Endothelial cell of umbilical vein (primary cell): ENCODE data around the gene SPINT4. TPM values are rescaled to one million over a fixed set of nuclear protein-coding genes. Genes with fewer than 3 reads are reported as not detected.

Source experiments
- BruUV-seq: library from RNA; stranded (reverse); fragments of 400-500 nt; replicated peaks from 2 replicates; lab custom pipeline; 2021; lab: Mats Ljungman, UMichigan
- CTCF ChIA-PET: fragments of 300-600, 350-600 bp; sonication (Branson Sonifier 250); formaldehyde crosslinking; loops from one replicate; lab custom pipeline; 2021; ENCODE audit warnings: antibody characterized with exemption, inconsistent platforms; lab: Charles Lee
- POLR2A ChIA-PET: fragments of 300-600, 350-600 bp; sonication (Branson Sonifier 250); formaldehyde crosslinking; loops from one replicate; lab custom pipeline; 2021; ENCODE audit warnings: antibody characterized with exemption, inconsistent platforms; lab: Charles Lee
- DNase-seq: peaks from one replicate; pipeline ENCODE4 v3.0.0-alpha.2; 2011; ENCODE audit warnings: low read depth, low spot score
- FAIRE-seq: peaks from 2 replicates; lab custom pipeline; 2011; peaks lifted over from hg19 to GRCh38; lab: Jason Lieb, UNC
- H2AFZ ChIP-seq: 2 replicates; pipeline ENCODE4 v1.6.0; 2012; ENCODE audit warnings: low read depth, low read length, control low read depth, inconsistent platforms
- H3K27ac ChIP-seq: 2 replicates; pipeline ENCODE4 v1.5.1; 2011; ENCODE audit warnings: low read depth, mild to moderate bottlenecking, control low read depth, low read length, moderate library complexity; ENCODE audit not compliant: insufficient read depth
- H3K27me3 ChIP-seq, 2 experiments: 2 replicates each; pipeline versions ENCODE4 v1.6.0 to v1.6.1; 2011; ENCODE audit warnings: low read length in 2 of 2, mixed read lengths in 1 of 2; ENCODE audit not compliant: control insufficient read depth in 2 of 2, insufficient read depth in 2 of 2
- H3K36me3 ChIP-seq, 2 experiments: 2 replicates in 1 of 2; 3 replicates in 1 of 2; pipeline ENCODE4 v1.5.1; 2011; ENCODE audit warnings: low read length in 2 of 2, mild to moderate bottlenecking in 1 of 2, moderate library complexity in 1 of 2; ENCODE audit not compliant: control insufficient read depth in 2 of 2, insufficient read depth in 2 of 2; ENCODE audit errors: extremely low read depth in 1 of 2
- H3K4me1 ChIP-seq: 3 replicates; pipeline ENCODE4 v1.5.1; 2011; ENCODE audit warnings: mild to moderate bottlenecking, low read length; ENCODE audit not compliant: control insufficient read depth, insufficient read depth; ENCODE audit errors: extremely low read depth
- H3K4me2 ChIP-seq: 2 replicates; pipeline ENCODE4 v1.6.1; 2011; ENCODE audit warnings: low read length, control low read depth, mixed read lengths; ENCODE audit not compliant: insufficient read depth
- H3K4me3 ChIP-seq, 3 experiments: fragments of 200-600 bp in 1 of 3; sonication (generic), shearing (Covaris generic) in 1 of 3; replicated peaks in 1 of 3; 2 replicates each; pipeline ENCODE4 v1.5.1; 2011 to 2016; ENCODE audit warnings: control low read depth in 3 of 3, low read length in 3 of 3, mild to moderate bottlenecking in 2 of 3, inconsistent platforms in 1 of 3, low read depth in 1 of 3, moderate library complexity in 1 of 3; ENCODE audit not compliant: insufficient read depth in 1 of 3
- H3K79me2 ChIP-seq: 2 replicates; pipeline ENCODE4 v1.6.0; 2012; ENCODE audit warnings: low read length, inconsistent platforms; ENCODE audit not compliant: control insufficient read depth, insufficient read depth
- H3K9ac ChIP-seq: replicated peaks from 2 replicates; pipeline ENCODE3; 2011; ENCODE audit warnings: low read length, control low read depth; ENCODE audit not compliant: insufficient read depth; ENCODE audit errors: extremely low read depth
- H3K9me1 ChIP-seq: replicated peaks from 3 replicates; pipeline ENCODE4 v1.6.0; 2011; ENCODE audit warnings: mild to moderate bottlenecking, low read length; ENCODE audit not compliant: control insufficient read depth, insufficient read depth; ENCODE audit errors: extremely low read depth
- H3K9me3 ChIP-seq: replicated peaks from 2 replicates; pipeline ENCODE4 v1.5.1; 2012; ENCODE audit warnings: low read length, inconsistent platforms; ENCODE audit not compliant: control insufficient read depth, insufficient read depth
- H4K20me1 ChIP-seq: replicated peaks from 2 replicates; pipeline ENCODE3; 2011; ENCODE audit warnings: mild to moderate bottlenecking, low read length; ENCODE audit not compliant: control insufficient read depth, insufficient read depth; ENCODE audit errors: extremely low read depth
- CTCF ChIP-seq, 2 donors: IDR thresholded peaks; 1 replicate in 1 of 2; 2 replicates in 1 of 2; pipeline ENCODE4 v1.5.1; 2011; ENCODE audit warnings: low read length in 2 of 2, mild to moderate bottlenecking in 2 of 2, moderate library complexity in 2 of 2, control low read depth in 1 of 2, inconsistent platforms in 1 of 2, low read depth in 1 of 2; ENCODE audit not compliant: insufficient read depth in 1 of 2; ENCODE audit errors: extremely low read depth in 1 of 2
- EZH2 ChIP-seq: IDR thresholded peaks from 2 replicates; pipeline ENCODE4 v1.6.1; 2012; ENCODE audit warnings: borderline replicate concordance, low read depth, mild to moderate bottlenecking, moderate library complexity, low read length, inconsistent platforms; ENCODE audit not compliant: severe bottlenecking
- FOS ChIP-seq: IDR thresholded peaks from 2 replicates; pipeline ENCODE4 v1.6.1; 2011; ENCODE audit warnings: mild to moderate bottlenecking, low read length, moderate library complexity, borderline replicate concordance; ENCODE audit not compliant: insufficient read depth
- GATA2 ChIP-seq: IDR thresholded peaks from 2 replicates; pipeline ENCODE4 v1.7.0; 2011; ENCODE audit warnings: low read depth, mild to moderate bottlenecking, moderate library complexity, mixed read lengths, low read length; ENCODE audit not compliant: insufficient read length, insufficient read depth
- JUN ChIP-seq: IDR thresholded peaks from 2 replicates; pipeline ENCODE4 v1.6.1; 2011; ENCODE audit warnings: borderline replicate concordance, low read depth; ENCODE audit not compliant: insufficient read length, insufficient read depth
- MAX ChIP-seq: IDR thresholded peaks from 2 replicates; pipeline ENCODE4 v1.6.1; 2011; ENCODE audit not compliant: insufficient read depth, insufficient read length
- MYC ChIP-seq: IDR thresholded peaks from one replicate; pipeline ENCODE4 v1.6.1; 2011; ENCODE audit warnings: mild to moderate bottlenecking, low read depth, low read length
- POLR2A ChIP-seq: IDR thresholded peaks from 2 replicates; pipeline ENCODE4 v1.6.1; 2012; ENCODE audit warnings: low read depth, mild to moderate bottlenecking, control low read depth, low read length
- POLR2AphosphoS5 ChIP-seq: IDR thresholded peaks from 2 replicates; pipeline ENCODE4 v1.6.1; 2012; ENCODE audit warnings: low read depth, mild to moderate bottlenecking, control low read depth, low read length, moderate library complexity; ENCODE audit not compliant: insufficient read depth
- dilution Hi-C: fragments of 300-500 bp; cut with MboI; formaldehyde crosslinking; loops from one replicate; pipeline ENCODE4 v1.15.0; 2019; ENCODE audit warnings: low sequenced_read_pairs; ENCODE audit not compliant: extremely low pct_ligation_motif_present
- intact Hi-C: fragments of 100-400 bp; cut with micrococcal nuclease; formaldehyde crosslinking; loops from one replicate; pipeline ENCODE4 v1.10.0; 2022
- polyA plus RNA-seq, 4 experiments: library from polyadenylated mRNA; depleted of rRNA in 3 of 4; stranded (reverse) in 3 of 4; unstranded in 1 of 4; fragments of >200 nt; gene quantifications; 2 replicates each; pipeline versions ENCODE4 v1.2.1 to v1.2.3, GENCODE V29; 2011 to 2012; ENCODE audit warnings: missing spikeins in 1 of 4
- total RNA-seq: library from RNA; stranded (reverse); gene quantifications from 2 replicates; pipeline ENCODE4 v1.2.3, GENCODE V29; 2021

SPINT4 gene
- total and polyA plus RNA-seq, 2 donors (not counting 3 experiments of a cell fraction or from before 2014, with no cell fraction given): not detected

- TF ChIP-seq GATA2 (no peak), MYC (no peak), POLR2AphosphoS5 (no peak), POLR2A (no peak), MAX (no peak), FOS (no peak), EZH2 (no peak), CTCF (IDR thresholded peaks at IDR 0.05; ENCODE audit: extremely low read depth in 1 of 2, insufficient read depth in 1 of 2, low read depth in 1 of 2, low read length in 2 of 2) (no peak), JUN (no peak)
- H2AFZ ChIP-seq: no peak overlapping the region
- ChIA-PET POLR2A (no interaction called here), CTCF (no interaction called here)
- no peaks in the 10 kb centered on the region for H3K79me2 ChIP-seq
- dilution Hi-C loops (no loop called here), intact Hi-C loops (no loop called here)
- no peaks in the 10 kb centered on the region for H3K27me3 ChIP-seq
- no peak overlapping the region for H3K4me3 ChIP-seq
- no peak overlapping the region for H3K4me2 ChIP-seq
- H4K20me1 ChIP-seq: no peaks in the 10 kb centered on the region
- no peaks in the 10 kb centered on the region for H3K4me1 ChIP-seq
- H3K9me3 ChIP-seq: no peaks in the 10 kb centered on the region
- H3K9me1 ChIP-seq: no peaks in the 10 kb centered on the region
- DNase-seq (no peak), FAIRE-seq (no peak)
- no peak overlapping the region for H3K27ac ChIP-seq
- no TSS peak for BruUV-seq
- H3K9ac ChIP-seq: no peak overlapping the region
- no peaks in the 10 kb centered on the region for H3K36me3 ChIP-seq
Observed at GRCh38 chr20:45732199-45732598, 10.1 kb downstream of the SPINT4 start.
